Activated CD8-positive, alpha-beta memory T cell treated with anti-CD3 and anti-CD28 coated beads, Interleukin-2, amount 50 U/mL, for 1 hour (primary cell): ENCODE results near the gene ESCO1.

Experiments
- DNase-seq: peaks from one replicate; pipeline ENCODE4 v3.0.0-alpha.2; 2020; ENCODE audit errors: extremely low read depth

The ESCO1 gene

DNA sequence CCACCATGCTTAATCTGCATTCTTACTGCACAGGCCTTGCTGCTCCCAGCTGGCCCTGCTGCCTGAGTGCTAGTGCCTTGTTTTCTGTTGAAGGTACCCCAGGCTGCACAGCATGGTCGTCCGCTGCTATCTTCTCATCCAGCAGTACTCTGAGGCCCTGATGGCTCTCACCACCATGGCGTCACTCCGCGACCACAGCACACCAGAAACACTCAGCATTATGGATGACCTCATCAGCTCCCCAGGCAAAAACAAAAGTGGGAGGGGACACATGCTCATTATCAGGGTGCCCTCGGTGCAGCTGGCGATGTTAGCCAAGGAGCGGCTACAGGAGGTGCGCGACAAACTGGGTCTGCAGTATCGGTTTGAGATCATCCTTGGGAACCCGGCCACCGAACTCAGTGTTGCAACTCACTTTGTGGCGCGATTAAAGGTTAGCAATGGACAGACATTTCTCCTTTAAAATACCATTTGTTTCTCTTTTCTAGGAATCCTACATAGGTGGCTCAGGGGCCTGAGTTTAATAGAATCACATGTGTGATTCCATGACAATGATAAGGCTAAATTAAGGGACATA, 110.5 kb downstream of the ESCO1 start:
- DNase-seq, result no peak

GRCh38 chr18:21489119-21489750, 111.3 kb downstream of the ESCO1 start:
- no peak for DNase-seq

- DNase-seq, result no peak
Observed at GRCh38 chr18:21486905-21487437, 113.5 kb downstream of the ESCO1 start.

GRCh38 chr18:21484851-21485636, 115.5 kb downstream of the ESCO1 start:
- DNase-seq, result no peak

GRCh38 chr18:21483051-21483450, 117.5 kb downstream of the ESCO1 start:
- no peak for DNase-seq

DNA sequence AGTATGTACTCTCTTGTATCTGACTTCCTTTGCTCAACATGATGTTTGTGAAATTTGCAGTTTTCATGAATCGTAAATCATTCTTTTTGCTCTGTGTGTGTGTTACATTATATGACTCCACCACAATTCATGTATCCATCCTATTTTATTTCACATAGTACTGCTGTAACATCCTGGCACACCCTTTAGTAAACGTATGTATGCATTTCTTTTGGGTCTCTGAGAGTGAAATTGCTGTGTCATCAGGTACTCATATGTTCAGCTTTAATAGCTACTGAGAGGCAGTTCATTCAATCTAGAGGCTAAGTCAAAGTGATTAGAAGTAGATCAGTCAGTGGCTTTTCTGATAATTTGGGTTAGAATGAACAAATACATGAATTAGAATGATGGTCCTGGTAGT, 118.8 kb downstream of the ESCO1 start:
- DNase-seq, result no peak

DNA sequence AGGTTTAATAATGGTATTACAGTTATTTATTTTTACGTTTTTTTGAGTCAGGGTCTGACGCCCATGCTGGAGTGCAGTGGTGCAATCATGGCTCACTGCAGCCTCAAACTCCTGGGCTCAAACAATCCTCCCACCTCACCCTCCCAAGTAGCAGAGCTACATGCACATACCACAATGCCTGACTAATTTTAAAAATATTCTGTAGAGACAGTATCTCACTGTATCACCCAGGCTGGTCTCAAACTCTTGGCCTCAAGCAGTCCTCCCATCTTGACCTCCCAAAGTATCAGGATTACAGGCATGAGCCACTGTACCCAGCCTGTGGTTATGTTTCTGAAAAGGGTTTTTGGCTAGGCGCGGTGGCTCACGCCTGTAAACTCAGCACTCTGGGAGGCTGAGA, 120.8 kb downstream of the ESCO1 start:
- DNase-seq, result no peak
